RPMI7951 (cell line): ENCODE results near the gene HTR1E. TPM values are rescaled to one million over a fixed set of nuclear protein-coding genes. Genes with fewer than 3 reads are reported as not detected.
"Not testable (repeated sequence)": the region's sequence is repeated elsewhere in the genome, so short reads cannot be mapped to it uniquely, and the experiment has no call there.

Source experiments
- DNase-seq: peaks from one replicate; pipeline ENCODE4 v3.0.0-alpha.2; 2012; ENCODE audit warnings: low read depth
- total RNA-seq: library from RNA; depleted of rRNA; stranded (reverse); fragments of >200 nt; shearing (Covaris generic); gene quantifications from 2 replicates; pipeline ENCODE4 v1.2.3, GENCODE V29; 2014; rRNA removed

Gene HTR1E, protein sequence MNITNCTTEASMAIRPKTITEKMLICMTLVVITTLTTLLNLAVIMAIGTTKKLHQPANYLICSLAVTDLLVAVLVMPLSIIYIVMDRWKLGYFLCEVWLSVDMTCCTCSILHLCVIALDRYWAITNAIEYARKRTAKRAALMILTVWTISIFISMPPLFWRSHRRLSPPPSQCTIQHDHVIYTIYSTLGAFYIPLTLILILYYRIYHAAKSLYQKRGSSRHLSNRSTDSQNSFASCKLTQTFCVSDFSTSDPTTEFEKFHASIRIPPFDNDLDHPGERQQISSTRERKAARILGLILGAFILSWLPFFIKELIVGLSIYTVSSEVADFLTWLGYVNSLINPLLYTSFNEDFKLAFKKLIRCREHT
- not detected in 2 replicates for total RNA-seq

DNA sequence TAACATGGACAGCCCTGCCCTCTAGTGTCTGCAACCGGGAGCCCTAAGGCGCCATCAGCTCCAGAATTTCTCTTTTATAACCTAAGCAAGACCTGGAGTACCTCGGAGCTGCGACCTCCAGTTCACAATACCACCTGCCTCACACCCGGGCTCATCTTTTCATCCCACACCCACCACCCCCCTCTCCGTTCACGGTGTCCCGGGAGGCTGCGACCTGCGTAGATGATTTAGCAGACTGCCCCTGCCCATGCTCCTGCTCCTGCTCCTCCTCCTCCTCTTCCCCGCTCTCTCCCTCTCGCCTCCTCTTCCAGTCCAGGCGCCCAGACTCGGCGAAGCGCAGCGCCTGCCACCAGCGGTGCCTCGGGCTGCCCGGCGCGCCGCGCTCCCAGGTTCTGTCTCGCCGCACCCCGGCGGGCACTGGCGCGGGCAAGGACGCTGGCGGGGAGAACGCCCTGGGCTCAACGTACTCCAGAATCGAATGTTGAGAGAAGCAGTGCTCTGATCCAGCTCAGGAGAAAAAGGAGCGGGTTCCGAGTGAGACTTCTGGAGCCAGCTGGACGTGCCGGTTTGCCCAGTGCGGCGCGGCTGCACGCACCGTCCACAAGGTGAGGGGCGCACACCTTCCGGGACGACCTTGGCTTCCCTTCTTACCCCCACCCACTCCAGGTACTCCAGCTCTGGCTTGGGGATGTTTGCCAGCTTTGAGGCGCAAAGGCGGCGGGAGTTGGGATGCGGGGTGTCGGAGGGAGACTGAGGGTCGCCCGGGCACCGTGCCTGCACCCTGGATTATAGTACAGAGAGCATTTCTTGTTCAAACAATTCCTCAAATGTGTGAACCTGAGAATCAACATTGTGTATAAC is at the start of gene HTR1E:
Gene HTR1E (plus strand): TSS at position 310 of the 861 bp plus-strand sequence. CDS start 77,807 bp downstream, outside the sequence.
- DNase-seq: peak; percentile 6

- no peak for DNase-seq
Measured at GRCh38 chr6:86888301-86888700, 49.0 kb upstream of the HTR1E start.

GRCh38 chr6:86897265-86897664 is 40.1 kb upstream of the HTR1E start:
- not testable (repeated sequence) for DNase-seq

GRCh38 chr6:86913795-86914194 is 23.5 kb upstream of the HTR1E start:
- no peak for DNase-seq

GRCh38 chr6:86916393-86916792 is 20.9 kb upstream of the HTR1E start:
- no peak for DNase-seq

DNA sequence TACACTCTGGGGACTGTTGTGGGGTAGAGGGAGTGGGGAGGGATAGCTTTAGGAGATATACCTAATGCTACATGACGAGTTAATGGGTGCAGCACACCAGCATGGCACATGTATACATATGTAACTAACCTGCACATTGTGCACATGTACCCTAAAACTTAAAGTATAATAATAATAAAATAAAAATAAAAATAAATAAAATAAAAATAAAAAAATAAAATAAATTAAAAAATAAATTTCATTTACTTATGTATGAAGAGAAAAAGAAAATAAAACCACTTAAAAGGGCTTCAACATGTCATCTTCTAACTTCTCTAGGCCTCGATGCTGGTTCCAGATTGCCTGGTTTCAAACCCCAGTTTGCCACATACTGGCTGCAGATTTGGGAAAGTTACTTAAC is 10.2 kb upstream of the HTR1E start:
- not testable (repeated sequence) for DNase-seq

- not testable (repeated sequence) for DNase-seq
Measured at GRCh38 chr6:86927859-86928258, 9.5 kb upstream of the HTR1E start.

DNA sequence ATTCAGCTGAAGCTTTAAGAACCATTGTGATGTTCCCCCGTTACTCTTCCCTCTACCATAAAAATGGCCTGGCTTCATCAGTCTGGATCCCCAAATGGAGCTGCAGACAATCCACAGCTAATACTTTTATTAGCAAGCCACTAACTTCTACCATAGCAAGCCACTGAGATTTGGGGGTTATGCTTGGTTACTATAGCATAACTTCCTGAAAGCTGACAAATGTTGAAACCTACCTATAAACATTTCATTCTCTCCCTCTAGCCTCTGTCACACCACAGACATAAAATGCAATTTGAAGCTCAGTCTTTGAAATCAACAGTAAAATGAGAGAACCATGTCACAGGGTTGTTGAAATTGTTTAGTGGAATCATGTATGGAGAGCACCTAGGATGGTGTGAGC is 3.0 kb upstream of the HTR1E start:
- DNase-seq: no peak

DNA sequence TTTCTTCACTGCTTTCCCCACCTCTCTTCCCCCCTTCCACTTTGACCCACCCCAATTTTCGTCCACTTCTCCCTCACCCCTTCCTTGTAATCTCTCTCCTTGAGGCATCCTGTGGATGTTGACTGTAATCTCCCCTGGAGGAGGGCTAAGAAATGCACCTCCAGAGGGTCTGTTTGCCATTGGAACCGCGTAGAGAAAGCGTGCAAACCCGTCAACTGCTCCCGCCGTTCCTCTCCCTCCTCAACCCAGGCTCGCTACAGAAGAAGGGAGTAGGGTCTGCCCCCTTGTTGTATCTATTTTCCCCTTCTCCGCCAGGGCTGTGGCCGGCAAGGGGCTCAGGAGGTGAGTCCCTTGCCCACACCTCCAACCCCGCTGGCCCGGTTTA is 502 bp upstream of the HTR1E start:
- DNase-seq: no peak

DNA sequence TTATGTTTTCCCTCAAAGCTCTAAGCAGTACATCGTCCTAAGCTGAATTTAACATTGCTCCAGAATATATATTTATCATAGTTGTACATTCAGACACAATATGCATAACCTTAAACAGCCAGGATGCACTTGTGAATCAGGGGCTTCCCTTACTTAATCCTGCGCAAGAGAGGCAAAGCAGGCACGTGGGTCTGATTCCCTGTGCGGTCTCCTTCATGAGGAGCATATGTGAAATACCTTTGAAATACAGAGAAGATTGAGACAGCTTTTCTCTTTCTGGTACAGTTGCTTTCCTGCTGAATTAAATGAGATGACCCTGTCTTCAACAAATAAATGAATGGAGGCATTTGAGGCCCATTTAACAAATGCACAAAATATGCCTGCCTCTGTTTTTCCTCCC is 1.5 kb downstream of the HTR1E start:
- DNase-seq: no peak

GRCh38 chr6:86941461-86941860 is 4.1 kb downstream of the HTR1E start:
- no peak for DNase-seq

- no peak for DNase-seq
Measured at GRCh38 chr6:86942769-86943516, 5.6 kb downstream of the HTR1E start.

GRCh38 chr6:86943819-86944407 is 6.6 kb downstream of the HTR1E start:
- DNase-seq: no peak

DNA sequence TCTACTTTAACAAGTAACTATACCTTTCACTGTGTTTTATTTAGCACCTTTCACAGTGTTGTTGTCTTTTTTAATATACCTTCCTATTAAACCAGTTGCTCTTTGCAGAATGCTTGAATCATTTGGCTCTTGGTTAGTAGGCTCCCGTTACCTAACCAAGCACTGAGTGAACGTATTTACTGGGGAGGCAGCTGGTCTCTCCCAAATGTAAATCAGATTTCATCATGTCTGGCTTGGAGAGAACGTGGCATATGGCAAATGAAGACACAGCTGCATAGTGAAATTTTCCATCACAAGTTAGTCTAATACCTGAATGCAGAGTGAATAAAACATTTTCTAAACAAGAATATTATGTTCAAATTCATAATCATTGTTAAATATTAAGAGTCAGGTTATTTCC is 12.4 kb downstream of the HTR1E start:
- DNase-seq: no peak

- DNase-seq: no peak
Measured at GRCh38 chr6:86952991-86953390, 15.7 kb downstream of the HTR1E start.

GRCh38 chr6:86959656-86960055 is 22.3 kb downstream of the HTR1E start:
- DNase-seq: no peak

GRCh38 chr6:86961455-86962200 is 24.3 kb downstream of the HTR1E start:
- no peak for DNase-seq

GRCh38 chr6:86963352-86963751 is 26.0 kb downstream of the HTR1E start:
- no peak for DNase-seq

DNA sequence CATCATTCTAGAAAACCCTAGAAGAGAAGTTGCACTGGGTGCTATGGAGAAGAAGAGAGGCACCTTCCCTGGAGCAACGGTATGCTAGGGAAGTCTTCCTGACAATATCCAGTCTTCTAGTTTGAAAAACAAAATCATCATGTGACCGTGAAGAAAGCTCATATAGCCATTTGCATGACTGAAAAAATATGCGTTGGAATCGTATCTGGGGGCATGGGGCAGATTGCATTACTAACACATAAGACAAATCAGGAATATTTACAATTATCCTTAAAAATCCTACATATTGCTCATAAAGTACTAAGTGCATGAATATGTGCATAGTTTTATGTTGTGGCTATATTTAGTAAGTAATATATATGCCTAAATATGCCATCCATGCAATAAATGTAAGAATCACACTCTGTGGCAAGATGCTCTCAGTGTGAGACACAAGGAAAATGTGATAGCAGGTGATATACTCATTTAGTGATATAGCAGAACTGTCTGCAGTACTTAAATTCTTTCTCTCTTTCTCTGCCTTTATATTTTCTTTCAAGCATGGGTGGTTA is 26.8 kb downstream of the HTR1E start:
- DNase-seq: no peak

GRCh38 chr6:86966271-86966670 is 28.9 kb downstream of the HTR1E start:
- DNase-seq: no peak

GRCh38 chr6:86969573-86969972 is 32.2 kb downstream of the HTR1E start:
- DNase-seq: no peak
